GM19372 (cell line): ENCODE results near the gene GSTM4.

ENCODE experiments used
- ATAC-seq: cut with Tn5 transposase; IDR thresholded peaks from one replicate; pipeline ENCODE4 v1.9.1; 2021; ENCODE audit warnings: mild to moderate bottlenecking, low read depth, moderate library complexity; ENCODE audit not compliant: unreplicated experiment

GSTM4 gene

GRCh38 chr1:109636201-109636952 lies 19.5 kb upstream of the GSTM4 start:
- ATAC-seq: no peak

GRCh38 chr1:109637446-109637845 lies 18.5 kb upstream of the GSTM4 start:
- ATAC-seq: no peak

GRCh38 chr1:109639063-109639840 lies 16.6 kb upstream of the GSTM4 start:
- no peak for ATAC-seq

GRCh38 chr1:109639841-109640184 lies 16.1 kb upstream of the GSTM4 start:
- no peak for ATAC-seq

- no peak for ATAC-seq
These were observed 15.5 kb upstream of the GSTM4 start for GRCh38 chr1:109640285-109640865.

GRCh38 chr1:109641078-109641740 lies 14.7 kb upstream of the GSTM4 start:
- no peak for ATAC-seq

GRCh38 chr1:109641861-109642260 lies 14.0 kb upstream of the GSTM4 start:
- no peak for ATAC-seq

GRCh38 chr1:109642626-109643025 lies 13.3 kb upstream of the GSTM4 start:
- no peak for ATAC-seq

- ATAC-seq: no peak
These were observed 12.3 kb upstream of the GSTM4 start for GRCh38 chr1:109643385-109644230.

GRCh38 chr1:109644670-109645069 lies 11.2 kb upstream of the GSTM4 start:
- ATAC-seq: no peak

- no peak for ATAC-seq
These were observed 6.4 kb upstream of the GSTM4 start for GRCh38 chr1:109649491-109649914.

GRCh38 chr1:109650609-109651008 lies 5.3 kb upstream of the GSTM4 start:
- no peak for ATAC-seq

- ATAC-seq: no peak
These were observed 3.5 kb upstream of the GSTM4 start for GRCh38 chr1:109652402-109652801.

- ATAC-seq: no peak
These were observed 2.6 kb upstream of the GSTM4 start for GRCh38 chr1:109653306-109653705.

- ATAC-seq: no peak
These were observed 1.4 kb upstream of the GSTM4 start for GRCh38 chr1:109654519-109654918.

GRCh38 chr1:109657395-109657794 lies 1.5 kb downstream of the GSTM4 start:
- ATAC-seq: no peak

GRCh38 chr1:109657970-109658369 lies 2.1 kb downstream of the GSTM4 start:
- ATAC-seq: no peak

GRCh38 chr1:109658533-109659042 lies 2.7 kb downstream of the GSTM4 start:
- ATAC-seq: no peak

- no peak for ATAC-seq
These were observed 3.2 kb downstream of the GSTM4 start for GRCh38 chr1:109659145-109659544.
